ENCODE results near the gene CRNKL1. TPM values are rescaled to one million over a fixed set of nuclear protein-coding genes. Genes with fewer than 3 reads are reported as not detected.

Gene CRNKL1
- total RNA-seq, 1 donor from 2014 or later, result 22.4 TPM

- no peak overlapping the region for H3K4me3 ChIP-seq (ENCODE audit: low read depth, low read length)
- H3K27me3 ChIP-seq (ENCODE audit: control insufficient read depth, insufficient read depth, low read length), result no peaks in the 10 kb centered on the region
- DNase-seq (ENCODE audit: low read depth), result no peak
- peaks cover 1% of the 10 kb centered on the region for H3K36me3 ChIP-seq (ENCODE audit: control insufficient read depth, insufficient read depth, low read length)
- TF ChIP-seq CTCF (IDR thresholded peaks at IDR 0.05; ENCODE audit: insufficient read depth, low read length, poor library complexity, severe bottlenecking), result peak; percentile 76
These were observed 56.9 kb downstream of the CRNKL1 start for GRCh38 chr20:19995220-19995863.

- peak; percentile 61 for DNase-seq (ENCODE audit: low read depth)
- Histone ChIP-seq H3K27me3 (ENCODE audit: control insufficient read depth, insufficient read depth, low read length) (no peaks in the 10 kb centered on the region), H3K4me3 (ENCODE audit: low read depth, low read length) (no peak overlapping the region), H3K36me3 (ENCODE audit: control insufficient read depth, insufficient read depth, low read length) (peaks cover 1% of the 10 kb centered on the region)
- no peak for TF ChIP-seq CTCF (IDR thresholded peaks at IDR 0.05; ENCODE audit: insufficient read depth, low read length, poor library complexity, severe bottlenecking)
These were observed 58.2 kb downstream of the CRNKL1 start for GRCh38 chr20:19993958-19994669.

DNA sequence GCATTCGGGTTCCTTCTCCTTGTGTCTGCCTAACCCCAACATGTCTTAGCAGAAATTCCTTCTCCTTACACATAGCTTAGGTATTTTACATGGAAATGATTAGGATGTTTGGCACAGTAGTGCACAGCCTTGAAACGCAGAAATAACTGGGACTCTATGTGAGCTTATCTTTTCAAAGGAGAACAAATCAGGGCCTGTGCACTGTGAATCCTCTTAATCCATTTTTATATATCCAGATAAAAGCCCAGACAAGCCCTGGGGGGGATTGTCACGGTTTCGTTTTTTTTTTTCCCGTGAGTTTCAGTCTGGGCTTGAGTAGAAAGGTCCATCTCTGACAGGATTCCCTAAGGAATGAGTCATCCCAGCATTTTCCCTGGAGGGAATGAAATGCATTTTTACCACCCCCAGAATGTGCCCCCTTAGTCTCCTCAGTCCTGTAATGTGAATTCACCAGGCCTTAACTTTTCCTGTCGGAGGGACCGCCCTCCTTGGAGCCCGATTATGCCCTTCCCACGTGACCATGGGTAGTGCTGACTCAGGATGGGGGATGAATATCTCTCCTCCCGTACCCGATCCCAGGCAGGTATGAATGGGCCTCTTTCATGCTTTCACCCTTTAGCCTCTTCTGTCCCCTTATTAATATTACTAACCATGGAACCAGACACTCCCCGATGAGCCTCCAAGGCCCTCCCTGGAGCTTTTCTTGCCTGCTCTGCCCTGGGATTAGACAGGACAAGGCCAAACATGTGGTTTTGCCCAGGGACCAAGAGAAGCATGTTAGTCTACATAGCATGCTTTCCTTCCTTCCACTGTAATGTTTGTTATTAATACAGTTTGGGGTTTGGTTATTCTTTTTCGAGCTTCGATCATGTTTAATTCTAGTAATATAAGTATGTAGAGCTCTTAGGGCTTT lies 59.0 kb downstream of the CRNKL1 start:
- no peaks in the 10 kb centered on the region for H3K36me3 ChIP-seq (ENCODE audit: control insufficient read depth, insufficient read depth, low read length)
- H3K27me3 ChIP-seq (ENCODE audit: control insufficient read depth, insufficient read depth, low read length), result no peaks in the 10 kb centered on the region
- H3K4me3 ChIP-seq (ENCODE audit: low read depth, low read length), result no peak overlapping the region
- peak; percentile 72 for DNase-seq (ENCODE audit: low read depth)
- no peak for TF ChIP-seq CTCF (IDR thresholded peaks at IDR 0.05; ENCODE audit: insufficient read depth, low read length, poor library complexity, severe bottlenecking)

- Histone ChIP-seq H3K4me3 (ENCODE audit: low read depth, low read length) (no peak overlapping the region), H3K27me3 (ENCODE audit: control insufficient read depth, insufficient read depth, low read length) (no peaks in the 10 kb centered on the region), H3K36me3 (ENCODE audit: control insufficient read depth, insufficient read depth, low read length) (no peaks in the 10 kb centered on the region)
- DNase-seq (ENCODE audit: low read depth), result no peak
- no peak for TF ChIP-seq CTCF (IDR thresholded peaks at IDR 0.05; ENCODE audit: insufficient read depth, low read length, poor library complexity, severe bottlenecking)
These were observed 60.4 kb downstream of the CRNKL1 start for GRCh38 chr20:19991854-19992253.

- Histone ChIP-seq H3K4me3 (ENCODE audit: low read depth, low read length) (no peak overlapping the region), H3K27me3 (ENCODE audit: control insufficient read depth, insufficient read depth, low read length) (no peaks in the 10 kb centered on the region), H3K36me3 (ENCODE audit: control insufficient read depth, insufficient read depth, low read length) (no peaks in the 10 kb centered on the region)
- no peak for DNase-seq (ENCODE audit: low read depth)
- TF ChIP-seq CTCF (IDR thresholded peaks at IDR 0.05; ENCODE audit: insufficient read depth, low read length, poor library complexity, severe bottlenecking), result no peak
These were observed 61.0 kb downstream of the CRNKL1 start for GRCh38 chr20:19991308-19991707.
